Type B pancreatic cell (in vitro differentiated cells): Measurements from ENCODE around the gene ALPG. TPM values are rescaled to one million over a fixed set of nuclear protein-coding genes. Genes with fewer than 3 reads are reported as not detected.
"Not testable (repeated sequence)": the region's sequence is repeated elsewhere in the genome, so short reads cannot be mapped to it uniquely, and the experiment has no call there.

Experiments
- DNase-seq: peaks from one replicate; pipeline ENCODE4 v3.0.0; 2021; ENCODE audit warnings: mixed read lengths; ENCODE audit not compliant: unreplicated experiment; ENCODE audit errors: extremely low spot score
- H3K27ac Mint-ChIP-seq: 2 replicates; pipeline ENCODE4 v1.8.0; 2021; ENCODE audit warnings: mild to moderate bottlenecking, mixed read lengths
- H3K27me3 Mint-ChIP-seq: 2 replicates; pipeline ENCODE4 v1.8.0; 2021; ENCODE audit warnings: mixed read lengths
- H3K36me3 Mint-ChIP-seq: 2 replicates; pipeline ENCODE4 v1.8.0; 2021; ENCODE audit warnings: mixed read lengths
- H3K4me1 Mint-ChIP-seq: one replicate; pipeline ENCODE4 v1.8.0; 2021; ENCODE audit warnings: mixed read lengths; ENCODE audit not compliant: unreplicated experiment
- H3K4me3 Mint-ChIP-seq: 2 replicates; pipeline ENCODE4 v1.8.0; 2021; ENCODE audit warnings: mild to moderate bottlenecking, mixed read lengths
- H3K9me3 Mint-ChIP-seq: 2 replicates; pipeline ENCODE4 v1.8.0; 2021; ENCODE audit warnings: mixed read lengths
- total RNA-seq: library from RNA; stranded (reverse); gene quantifications from 2 replicates; pipeline ENCODE4 v1.2.1, GENCODE V29; 2021; ENCODE audit warnings: low replicate concordance
- TF ChIP-seq, protein P1 (sequence below): fragments of 200-600 bp; sonication (generic); conservative IDR thresholded peaks from 2 replicates; pipeline ENCODE4 v1.5.0; 2021; ENCODE audit warnings: antibody characterized with exemption, mild to moderate bottlenecking

Gene ALPG
- total RNA-seq, 1 donor from 2014 or later: 0.14 TPM

DNA sequence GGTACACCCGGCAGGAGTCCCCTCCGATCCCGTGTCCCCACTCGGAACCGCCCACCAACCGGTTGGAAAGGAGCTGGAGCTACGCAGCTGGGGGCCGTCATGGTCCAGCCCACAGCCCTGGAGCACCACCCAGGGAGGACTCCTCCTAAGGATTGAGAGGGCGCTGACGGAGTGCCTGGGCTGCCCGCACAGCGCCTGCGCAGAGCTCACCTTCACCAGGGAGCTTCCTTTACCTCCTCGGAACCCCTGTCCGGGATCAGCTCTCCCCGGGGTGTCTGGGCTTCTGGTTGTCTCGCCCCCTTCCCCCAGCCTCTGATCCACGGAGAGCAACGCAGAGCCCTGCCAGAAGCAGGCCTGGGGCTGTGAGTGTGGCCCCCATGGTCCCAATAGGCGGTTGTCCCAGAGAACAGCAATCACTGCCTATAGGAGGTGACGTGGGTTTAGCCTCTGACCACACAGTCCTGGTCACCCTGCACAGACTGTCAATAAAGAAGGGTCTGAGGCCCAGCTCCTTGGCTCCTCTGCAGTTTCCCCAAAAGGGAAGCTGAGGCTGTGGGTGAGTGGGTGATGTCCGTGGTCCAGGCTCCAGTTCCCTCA is 14.6 kb downstream of the ALPG start:
- TF ChIP-seq, protein P1, sequence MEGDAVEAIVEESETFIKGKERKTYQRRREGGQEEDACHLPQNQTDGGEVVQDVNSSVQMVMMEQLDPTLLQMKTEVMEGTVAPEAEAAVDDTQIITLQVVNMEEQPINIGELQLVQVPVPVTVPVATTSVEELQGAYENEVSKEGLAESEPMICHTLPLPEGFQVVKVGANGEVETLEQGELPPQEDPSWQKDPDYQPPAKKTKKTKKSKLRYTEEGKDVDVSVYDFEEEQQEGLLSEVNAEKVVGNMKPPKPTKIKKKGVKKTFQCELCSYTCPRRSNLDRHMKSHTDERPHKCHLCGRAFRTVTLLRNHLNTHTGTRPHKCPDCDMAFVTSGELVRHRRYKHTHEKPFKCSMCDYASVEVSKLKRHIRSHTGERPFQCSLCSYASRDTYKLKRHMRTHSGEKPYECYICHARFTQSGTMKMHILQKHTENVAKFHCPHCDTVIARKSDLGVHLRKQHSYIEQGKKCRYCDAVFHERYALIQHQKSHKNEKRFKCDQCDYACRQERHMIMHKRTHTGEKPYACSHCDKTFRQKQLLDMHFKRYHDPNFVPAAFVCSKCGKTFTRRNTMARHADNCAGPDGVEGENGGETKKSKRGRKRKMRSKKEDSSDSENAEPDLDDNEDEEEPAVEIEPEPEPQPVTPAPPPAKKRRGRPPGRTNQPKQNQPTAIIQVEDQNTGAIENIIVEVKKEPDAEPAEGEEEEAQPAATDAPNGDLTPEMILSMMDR: no peak
- Mint-ChIP-seq H3K4me3 (no peak overlapping the region), H3K36me3 (peaks cover 8% of the 10 kb centered on the region), H3K27me3 (peaks cover 88% of the 10 kb centered on the region), H3K4me1 (peaks cover 4% of the 10 kb centered on the region), H3K27ac (no peak overlapping the region), H3K9me3 (peaks cover 4% of the 10 kb centered on the region)
- no peak for DNase-seq

DNA sequence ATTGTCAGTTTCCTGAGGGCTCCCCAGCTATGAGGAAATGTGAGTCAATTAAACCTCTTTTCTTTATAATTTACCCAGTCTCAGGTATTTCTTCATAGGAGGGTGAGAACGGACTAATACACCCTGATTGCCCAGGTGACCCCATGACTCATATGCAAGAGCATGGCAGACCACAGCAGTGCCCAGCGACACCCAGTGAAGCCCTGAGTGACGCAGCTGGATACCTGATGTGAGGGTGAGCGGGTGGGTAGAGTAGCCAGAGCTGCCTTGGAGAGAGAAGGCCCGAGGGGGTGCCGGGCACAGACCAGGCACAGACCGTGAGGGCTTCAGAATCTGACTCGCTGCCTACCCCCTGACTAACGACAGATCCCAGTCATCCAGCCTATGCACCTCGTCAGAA is 15.4 kb downstream of the ALPG start:
- Mint-ChIP-seq H3K9me3 (peaks cover 4% of the 10 kb centered on the region), H3K36me3 (peaks cover 8% of the 10 kb centered on the region), H3K27ac (no peak overlapping the region), H3K4me1 (peaks cover 4% of the 10 kb centered on the region), H3K4me3 (peak overlapping the region; percentile 75), H3K27me3 (peaks cover 82% of the 10 kb centered on the region)
- no peak for DNase-seq
- TF ChIP-seq, protein P1: no peak

DNA sequence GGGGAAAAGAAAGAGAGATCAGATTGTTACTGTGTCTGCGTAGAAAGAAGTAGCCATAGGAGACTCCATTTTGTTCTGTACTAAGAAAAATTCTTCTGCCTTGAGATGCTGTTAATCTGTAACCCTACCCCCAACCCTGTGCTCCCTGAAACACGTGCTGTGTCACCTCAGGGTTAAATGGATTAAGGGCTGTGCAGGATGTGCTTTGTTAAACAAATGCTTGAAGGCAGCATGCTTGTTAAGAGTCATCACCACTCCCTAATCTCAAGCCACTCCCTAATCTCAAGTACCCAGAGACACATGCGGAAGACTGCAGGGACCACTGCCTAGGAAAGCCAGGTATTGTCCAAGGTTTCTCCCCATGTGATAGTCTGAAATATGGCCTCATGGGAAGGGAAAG is 16.4 kb downstream of the ALPG start:
- Mint-ChIP-seq H3K27me3 (peaks cover 72% of the 10 kb centered on the region), H3K4me3 (peak overlapping the region; percentile 8)
- not testable (repeated sequence) for H3K4me1 Mint-ChIP-seq

DNA sequence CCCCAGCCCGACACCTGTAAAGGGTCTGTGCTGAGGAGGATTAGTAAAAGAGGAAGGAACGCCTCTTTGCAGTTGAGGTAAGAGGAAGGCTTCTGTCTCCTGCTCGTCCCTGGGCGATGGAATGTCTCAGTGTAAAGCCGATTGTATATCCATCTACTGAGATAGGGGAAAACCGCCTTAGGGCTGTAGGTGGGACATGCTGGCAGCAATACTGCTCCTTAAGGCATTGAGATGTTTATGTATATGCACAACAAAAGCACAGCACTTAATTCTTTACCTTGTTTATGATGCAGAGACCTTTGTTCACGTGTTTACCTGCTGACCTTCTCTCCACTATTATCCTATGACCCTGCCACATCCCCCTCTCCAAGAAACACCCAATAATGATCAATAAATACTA is 16.8 kb downstream of the ALPG start:
- H3K4me3 Mint-ChIP-seq, H3K9me3 Mint-ChIP-seq, H3K27ac Mint-ChIP-seq, DNase-seq, H3K4me1 Mint-ChIP-seq, H3K36me3 Mint-ChIP-seq: not testable (repeated sequence)
- H3K27me3 Mint-ChIP-seq: peaks cover 68% of the 10 kb centered on the region

More for the DNA sequence above, 16.4 kb downstream of the ALPG start:
- H3K36me3 Mint-ChIP-seq, H3K27ac Mint-ChIP-seq, H3K9me3 Mint-ChIP-seq, DNase-seq: not testable (repeated sequence)

DNA sequence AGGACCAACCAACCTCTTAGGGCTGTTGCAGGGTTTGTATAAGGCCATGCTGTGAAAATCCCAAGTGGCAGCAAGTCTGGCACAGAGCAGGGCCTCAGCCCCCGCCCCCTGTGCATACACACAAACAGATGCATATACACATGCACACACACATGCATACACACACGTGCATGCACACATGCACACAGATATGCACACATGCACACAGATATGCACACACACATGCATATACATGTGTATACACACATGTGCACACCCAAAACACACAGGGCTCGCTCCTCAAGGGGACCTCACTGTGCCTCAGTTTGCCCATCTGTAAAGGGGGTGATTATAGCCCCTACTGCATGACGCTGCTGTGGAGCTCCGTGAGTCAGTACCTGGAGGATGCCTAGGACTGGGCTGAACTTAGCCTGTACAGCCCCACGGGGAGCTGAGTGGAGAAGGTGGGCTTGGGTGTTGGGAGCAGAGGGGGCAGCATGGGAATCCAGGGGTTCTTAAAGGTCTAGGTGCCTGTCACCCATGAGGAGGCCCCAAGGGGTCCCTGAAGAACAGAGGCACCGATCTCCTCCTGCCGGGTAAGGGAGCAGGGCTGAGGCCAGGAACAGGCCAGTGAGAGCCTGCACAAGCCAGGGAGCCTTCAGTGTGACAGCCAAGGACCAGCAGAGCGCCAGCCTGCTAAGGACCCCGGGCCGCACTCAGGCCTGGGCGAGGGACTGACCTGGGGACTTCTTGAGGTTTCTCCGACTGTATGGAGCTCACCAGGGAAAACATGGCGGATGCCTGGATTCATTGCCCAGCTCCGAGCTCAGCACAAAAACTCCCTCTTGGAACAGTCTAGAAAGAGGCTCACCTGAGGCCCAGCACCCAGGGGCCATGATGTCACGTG is 25.3 kb downstream of the ALPG start:
- H3K27me3 Mint-ChIP-seq: peaks cover 8% of the 10 kb centered on the region
- H3K4me3 Mint-ChIP-seq: no peak overlapping the region
- DNase-seq: no peak
- no peaks in the 10 kb centered on the region for H3K36me3 Mint-ChIP-seq
- no peaks in the 10 kb centered on the region for H3K4me1 Mint-ChIP-seq
- no peak overlapping the region for H3K27ac Mint-ChIP-seq
- H3K9me3 Mint-ChIP-seq: no peaks in the 10 kb centered on the region
- TF ChIP-seq, protein P1: no peak

DNA sequence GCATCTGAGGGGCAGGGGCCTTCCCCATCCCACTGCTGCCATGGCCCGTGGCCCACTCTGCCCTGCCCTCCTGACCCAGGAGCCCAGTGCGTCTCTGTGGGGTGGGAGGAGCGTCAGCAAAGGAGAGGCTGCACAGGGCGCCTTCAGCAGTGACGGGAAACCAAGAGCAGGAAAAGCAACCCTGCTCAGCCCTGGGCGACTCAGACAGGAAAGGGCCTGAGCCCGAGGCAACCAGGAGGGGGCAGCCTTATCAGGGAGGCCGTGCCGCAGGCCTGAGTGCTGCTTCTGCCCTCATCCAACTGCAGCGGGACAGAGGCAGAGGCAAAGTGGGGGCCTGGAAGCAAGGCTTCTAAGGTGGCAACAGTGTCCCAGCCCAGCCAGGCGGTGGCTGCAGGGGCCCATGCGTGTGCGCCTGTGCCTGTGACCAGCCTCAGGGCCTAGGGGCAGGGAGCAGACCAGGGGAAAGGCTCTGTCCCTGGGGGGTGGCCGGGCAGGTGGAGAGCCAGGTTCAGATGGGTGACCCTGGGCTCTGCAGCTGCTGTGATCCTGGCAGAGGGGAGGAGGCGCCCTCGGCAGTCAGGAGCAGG is 26.0 kb downstream of the ALPG start:
- Mint-ChIP-seq H3K36me3 (no peaks in the 10 kb centered on the region), H3K27ac (no peak overlapping the region), H3K4me3 (no peak overlapping the region), H3K9me3 (no peaks in the 10 kb centered on the region), H3K27me3 (peaks cover 8% of the 10 kb centered on the region), H3K4me1 (no peaks in the 10 kb centered on the region)
- TF ChIP-seq, protein P1: peak; percentile 44
- no peak for DNase-seq

DNA sequence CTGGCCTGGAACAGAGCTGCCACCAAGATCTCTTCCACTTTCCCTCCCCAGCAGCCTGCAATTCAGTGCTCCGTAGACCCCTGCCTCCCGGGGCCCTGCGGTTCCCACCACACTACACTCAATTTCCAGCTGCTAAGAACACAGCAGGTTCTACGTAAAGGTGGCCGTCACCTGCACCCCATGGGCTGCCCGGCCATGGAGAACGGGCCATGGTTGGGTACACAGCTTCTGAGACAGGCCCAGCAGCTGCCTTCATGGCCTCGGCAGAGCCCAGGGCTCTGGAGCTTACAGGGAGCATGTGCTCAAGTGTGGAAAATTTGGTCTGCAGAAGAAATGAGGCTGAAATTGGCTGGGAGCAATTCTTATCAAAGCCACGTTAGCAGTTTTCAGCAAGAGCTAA is 27.0 kb downstream of the ALPG start:
- H3K4me1 Mint-ChIP-seq, DNase-seq, H3K4me3 Mint-ChIP-seq, H3K36me3 Mint-ChIP-seq, H3K9me3 Mint-ChIP-seq, H3K27ac Mint-ChIP-seq: not testable (repeated sequence)
- H3K27me3 Mint-ChIP-seq: peaks cover 11% of the 10 kb centered on the region
